Astrocyte of the spinal cord (primary cell): Measurements from ENCODE around the gene RHBDL3.

Experiments
- DNase-seq: peaks from one replicate; pipeline ENCODE4 v3.0.0; 2011; ENCODE audit warnings: low read depth, low spot score
- H3K4me3 ChIP-seq: 2 replicates; pipeline ENCODE4 v1.5.1; 2011; ENCODE audit warnings: low read depth, mild to moderate bottlenecking, low read length, moderate library complexity
- CTCF ChIP-seq: IDR thresholded peaks from 2 replicates; pipeline ENCODE4 v1.5.1; 2012; ENCODE audit warnings: low read depth, mild to moderate bottlenecking, low read length, inconsistent platforms
- in situ Hi-C: cut with HindIII; loops from 2 replicates; pipeline ENCODE4 v1.10.0; 2017; ENCODE audit warnings: low sequenced_read_pairs

Gene RHBDL3

GRCh38 chr17:32327911-32328310, 62.3 kb downstream of the RHBDL3 start:
- no peak for DNase-seq
- in situ Hi-C loops = no loop called here

DNA sequence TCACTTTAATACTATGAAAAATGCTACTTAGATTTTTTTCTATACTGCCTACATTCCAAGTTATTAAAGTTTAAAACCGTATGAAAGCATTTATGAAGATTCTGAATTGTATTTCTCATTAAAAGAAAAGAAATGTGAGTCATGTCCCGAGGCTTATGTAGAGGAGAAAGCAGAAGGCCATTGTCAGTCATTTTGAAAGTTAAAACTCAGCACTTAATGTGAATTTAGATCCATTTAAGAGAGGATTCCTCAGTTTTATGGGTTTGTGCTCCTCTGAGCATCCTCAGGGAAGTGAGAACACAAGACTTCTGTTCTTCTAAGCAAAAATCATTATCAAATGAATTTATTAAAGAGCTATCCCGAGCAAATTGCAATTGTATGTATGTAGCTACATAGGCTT, 64.5 kb downstream of the RHBDL3 start:
- TF ChIP-seq CTCF = no peak
- H3K4me3 ChIP-seq = no peak overlapping the region
- in situ Hi-C loops = no loop called here
- no peak for DNase-seq

More at GRCh38 chr17:32327911-32328310, 62.3 kb downstream of the RHBDL3 start:
- TF ChIP-seq CTCF = no peak
- H3K4me3 ChIP-seq = no peak overlapping the region

DNA sequence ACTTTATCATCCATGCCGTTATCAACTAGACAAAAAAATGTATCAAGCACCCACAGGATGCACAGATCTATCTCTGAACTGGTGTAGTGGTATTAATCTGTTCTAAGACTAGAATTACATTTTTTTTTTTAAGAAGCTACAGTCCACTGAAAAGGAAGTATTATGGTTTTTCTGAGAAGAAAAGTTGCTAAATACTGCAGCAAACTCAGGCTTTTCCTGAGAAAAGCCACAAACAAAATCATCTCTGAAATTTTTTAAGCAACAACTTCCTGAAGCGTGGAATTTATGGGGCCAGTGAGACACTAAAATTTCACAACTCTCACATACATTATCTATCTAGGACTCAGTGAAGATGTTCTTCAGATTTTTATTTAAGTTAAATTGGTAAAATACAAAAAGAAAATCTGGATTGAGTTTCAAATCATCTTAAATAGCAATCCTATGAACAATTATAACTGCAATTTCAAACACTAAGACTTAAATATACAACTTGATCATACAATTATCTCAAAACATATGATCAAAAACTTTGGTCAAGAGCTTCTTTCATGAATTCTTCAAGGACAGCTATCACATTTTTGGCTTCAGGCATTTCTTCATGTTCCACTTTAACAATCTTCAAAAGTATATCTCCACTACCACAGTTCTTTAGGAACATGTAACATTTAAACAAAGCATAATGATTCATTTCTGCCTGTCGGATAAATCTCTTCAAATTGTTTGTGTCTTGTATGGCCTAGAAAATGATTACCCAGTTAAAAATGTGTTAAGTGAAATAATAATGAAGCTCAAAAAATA, 65.8 kb downstream of the RHBDL3 start:
- in situ Hi-C loops = no loop called here
- no peak overlapping the region for H3K4me3 ChIP-seq
- no peak for DNase-seq
- TF ChIP-seq CTCF = no peak

- in situ Hi-C loops = no loop called here
- TF ChIP-seq CTCF = no peak
- no peak overlapping the region for H3K4me3 ChIP-seq
- no peak for DNase-seq
These were observed 67.6 kb downstream of the RHBDL3 start for GRCh38 chr17:32333187-32333586.

DNA sequence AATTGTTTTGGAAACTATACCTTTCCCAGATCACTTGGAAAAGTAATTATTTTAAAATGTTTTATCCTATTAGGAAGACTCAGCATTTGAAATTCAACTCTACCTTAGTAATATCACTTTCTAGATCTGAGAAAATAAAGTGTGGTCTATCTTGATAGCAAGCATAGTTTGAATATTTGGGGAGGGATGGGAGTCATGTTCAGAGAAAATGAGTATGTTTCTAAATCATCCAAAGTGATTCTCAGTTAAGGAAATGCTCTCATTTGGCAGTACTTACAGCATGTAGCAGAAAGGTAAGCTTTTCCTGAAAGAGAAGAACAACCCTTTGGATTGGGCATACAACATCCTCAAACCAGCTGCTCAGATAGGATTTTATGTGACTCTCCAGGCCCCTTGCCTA, 69.4 kb downstream of the RHBDL3 start:
- peak; percentile 3 for DNase-seq
- no peak for TF ChIP-seq CTCF
- in situ Hi-C loops = no loop called here
- H3K4me3 ChIP-seq = no peak overlapping the region

DNA sequence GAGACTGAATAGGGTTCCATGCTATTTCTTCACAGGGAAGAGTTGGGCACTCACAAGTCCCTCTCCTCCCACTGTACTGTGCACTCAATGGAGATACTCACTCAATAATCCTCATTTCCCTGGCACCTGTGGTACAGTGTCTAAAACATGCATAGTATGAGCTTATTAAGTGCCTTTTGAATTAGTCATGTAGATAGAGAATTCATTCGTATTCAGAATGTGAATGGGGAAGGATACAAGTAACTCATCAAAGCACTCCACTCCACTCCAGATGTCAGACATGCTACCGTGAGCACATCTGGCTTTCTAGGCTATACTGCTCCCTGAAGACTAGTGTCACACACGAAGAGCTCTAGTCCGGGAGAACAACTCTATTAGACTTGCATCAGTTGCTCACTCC, 70.1 kb downstream of the RHBDL3 start:
- TF ChIP-seq CTCF = no peak
- no peak overlapping the region for H3K4me3 ChIP-seq
- peak; percentile 70 for DNase-seq
- in situ Hi-C loops = no loop called here
